ENCODE measurements around the gene ANTXR2.

- TF ChIP-seq POLR2A (IDR thresholded peaks at IDR 0.05) (no peak), CTCF (IDR thresholded peaks at IDR 0.05) (no peak)
These were observed 6.4 kb upstream of the ANTXR2 start for GRCh38 chr4:80079255-80079923.

All from heart left ventricle (tissue), 13 donors.